ENCODE results near the gene ATF4. TPM values are rescaled to one million over a fixed set of nuclear protein-coding genes. Genes with fewer than 3 reads are reported as not detected.
A peak's percentile ranks its signal among the peaks of the same experiment; 100 is the strongest.

ATF4 gene
- total and polyA plus RNA-seq, 2 of the 13 experiments (the other 11 are each of a cell fraction or from before 2014, with no cell fraction given), result 486 to 1,297 TPM

- TF ChIP-seq ZBTB25 (CRISPR knock-in tag; IDR thresholded peaks at IDR 0.05), result no peak
- no peak for TF ChIP-seq ZNF720 (CRISPR knock-in tag; IDR thresholded peaks at IDR 0.05)
- peak; percentile 95 for TF ChIP-seq AGO2 (optimal IDR thresholded peaks at IDR 0.05; ENCODE audit: low read depth, low read length)
- 0 out of 2 replicates have a peak, but pooled peaks have one; percentile 15 for TF ChIP-seq ZSCAN31 (CRISPR knock-in tag; IDR thresholded peaks at IDR 0.05; ENCODE audit: low read depth)
- no peak for TF ChIP-seq NR2C2 (CRISPR knock-in tag; IDR thresholded peaks at IDR 0.05; ENCODE audit: borderline replicate concordance)
- TF ChIP-seq SNAPC4 (CRISPR knock-in tag; IDR thresholded peaks at IDR 0.05), result no peak
- no peak for TF ChIP-seq NONO (IDR thresholded peaks at IDR 0.05)
- TF ChIP-seq NONO (CRISPR knock-in tag; conservative IDR thresholded peaks at IDR 0.05), result 0 out of 2 replicates have a peak, but pooled peaks have one; percentile 37
- TF ChIP-seq POLR2AphosphoS5 (IDR thresholded peaks at IDR 0.05; ENCODE audit: low read depth, low read length), result peak; percentile 31; the same call in 1 of the 2 replicates
- TF ChIP-seq XRCC5 (optimal IDR thresholded peaks at IDR 0.05; ENCODE audit: low read length), result peak; percentile 36
- TF ChIP-seq ZNF800 (CRISPR knock-in tag; IDR thresholded peaks at IDR 0.05), result no peak
- 0 out of 2 replicates have a peak, but pooled peaks have one; percentile 10 for TF ChIP-seq NFKB2 (CRISPR knock-in tag; IDR thresholded peaks at IDR 0.05; ENCODE audit: borderline replicate concordance)
- TF ChIP-seq SRY (CRISPR knock-in tag; IDR thresholded peaks at IDR 0.05), result 0 out of 2 replicates have a peak, but pooled peaks have one; percentile 14
- TF ChIP-seq RBM22 (optimal IDR thresholded peaks at IDR 0.05; ENCODE audit: low read length), result peak; percentile 85
- TF ChIP-seq ZNF7 (CRISPR knock-in tag; IDR thresholded peaks at IDR 0.05), result no peak
- TF ChIP-seq POLR2G (IDR thresholded peaks at IDR 0.05; ENCODE audit: low read depth, low read length), result peak; percentile 6
- TF ChIP-seq PAF1 (CRISPR knock-in tag; IDR thresholded peaks at IDR 0.05), result 0 out of 2 replicates have a peak, but pooled peaks have one; percentile 55
- 0 out of 2 replicates have a peak, but pooled peaks have one; percentile 58 for TF ChIP-seq POGK (CRISPR knock-in tag; conservative IDR thresholded peaks at IDR 0.05)
- TF ChIP-seq ZC3H13 (CRISPR knock-in tag; IDR thresholded peaks at IDR 0.05), result peak; percentile 26; the same call in 1 of the 2 replicates
Measured at GRCh38 chr22:39524753-39525657, 4.6 kb downstream of the ATF4 start (continued).

Data from HepG2 (cell line).